K562 (cell line): ENCODE results near the gene ULBP2. TPM values are rescaled to one million over a fixed set of nuclear protein-coding genes. Genes with fewer than 3 reads are reported as not detected.

ENCODE experiments used
- ARID1B ChIP-seq: fragments of 450-650 bp; IDR thresholded peaks from 2 replicates; pipeline ENCODE4 v1.6.1; 2016; ENCODE audit warnings: antibody characterized with exemption, mild to moderate bottlenecking, inconsistent platforms
- CBFA2T2 ChIP-seq: fragments of 450-650 bp; conservative IDR thresholded peaks from 2 replicates; pipeline ENCODE4 v1.6.1; 2017; ENCODE audit warnings: mild to moderate bottlenecking
- CBFB ChIP-seq: sonication (generic); formaldehyde crosslinking; IDR thresholded peaks from 2 replicates; pipeline ENCODE4 v1.4.0; 2020; ENCODE audit warnings: mild to moderate bottlenecking, missing genetic modification reagents
- DDX20 ChIP-seq: fragments of 450-650 bp; IDR thresholded peaks from 2 replicates; pipeline ENCODE4 v1.6.1; 2016; ENCODE audit warnings: missing genetic modification characterization, low read depth, mild to moderate bottlenecking, missing compliant biosample characterization, moderate library complexity
- DIDO1 ChIP-seq: fragments of 450-650 bp; IDR thresholded peaks from 2 replicates; pipeline ENCODE4 v1.6.1; 2016; ENCODE audit warnings: low read depth, missing biosample characterization, missing genetic modification characterization
- EP300 ChIP-seq: IDR thresholded peaks from 2 replicates; pipeline ENCODE4 v1.6.1; 2012; ENCODE audit warnings: low read length, improper control_type of control experiment
- FOXM1 ChIP-seq, 2 experiments: fragments of 450-650 bp in 1 of 2; sonication (generic) in 1 of 2; formaldehyde crosslinking in 1 of 2; IDR thresholded peaks; 2 replicates each; pipeline versions ENCODE4 v1.6.1 to v1.9.0; 2017 to 2022; ENCODE audit warnings: low read depth in 2 of 2, mild to moderate bottlenecking in 2 of 2, missing genetic modification reagents in 1 of 2, moderate library complexity in 1 of 2
- GABPA ChIP-seq: fragments of 200-800 bp; sonication (Bioruptor generic); conservative IDR thresholded peaks from 2 replicates; pipeline ENCODE4 v1.6.1; 2016; ENCODE audit warnings: low read depth, missing genetic modification characterization, missing compliant biosample characterization
- ILK ChIP-seq: fragments of 450-650 bp; IDR thresholded peaks from 2 replicates; pipeline ENCODE4 v1.6.1; 2016; ENCODE audit warnings: missing genetic modification characterization, low read depth, mild to moderate bottlenecking, missing compliant biosample characterization, moderate library complexity, borderline replicate concordance
- MAFF ChIP-seq: IDR thresholded peaks from 2 replicates; pipeline ENCODE4 v1.6.1; 2012; ENCODE audit warnings: low read length, improper control_type of control experiment
- NR2C1 ChIP-seq, 2 experiments: fragments of 450-650 bp; IDR thresholded peaks; 2 replicates each; pipeline ENCODE4 v1.6.1; 2017; ENCODE audit warnings: mild to moderate bottlenecking in 2 of 2, antibody characterized with exemption in 1 of 2, inconsistent platforms in 1 of 2, missing compliant biosample characterization in 1 of 2, missing genetic modification characterization in 1 of 2
- PHF21A ChIP-seq: fragments of 450-650 bp; IDR thresholded peaks from 2 replicates; pipeline ENCODE4 v1.6.1; 2017; ENCODE audit warnings: low read depth, borderline replicate concordance
- PML ChIP-seq: IDR thresholded peaks from 2 replicates; pipeline ENCODE4 v1.6.1; 2012; ENCODE audit warnings: low read length, inconsistent platforms
- POLR2G ChIP-seq: fragments of 200-400 bp; formaldehyde crosslinking; IDR thresholded peaks from 2 replicates; pipeline ENCODE4 v1.6.1; 2017; ENCODE audit warnings: low read depth, mild to moderate bottlenecking, antibody characterized with exemption, low read length, moderate library complexity
- RFX1 ChIP-seq: fragments of 450-650 bp; IDR thresholded peaks from 2 replicates; pipeline ENCODE4 v1.6.1; 2016; ENCODE audit warnings: mild to moderate bottlenecking, moderate library complexity
- RFX7 ChIP-seq: fragments of 250-450 bp; sonication (Bioruptor Pico); IDR thresholded peaks from 2 replicates; pipeline ENCODE4 v1.5.1; 2021; ENCODE audit warnings: mild to moderate bottlenecking
- SETDB1 ChIP-seq: IDR thresholded peaks from one replicate; pipeline ENCODE4 v1.6.1; 2012; ENCODE audit warnings: low read length, control low read depth, inconsistent platforms
- SPI1 ChIP-seq: IDR thresholded peaks from 2 replicates; pipeline ENCODE4 v1.6.1; 2011; ENCODE audit warnings: low read depth, low read length, control low read depth, borderline replicate concordance
- STAT5B ChIP-seq: fragments of 250-450 bp; sonication (Bioruptor Pico); IDR thresholded peaks from 2 replicates; pipeline ENCODE4 v1.8.0; 2021; ENCODE audit warnings: mild to moderate bottlenecking, inconsistent platforms
- TCFL5 ChIP-seq: fragments of 250-450 bp; sonication (Bioruptor Pico); conservative IDR thresholded peaks from 2 replicates; pipeline ENCODE4 v1.6.1; 2021; ENCODE audit warnings: mild to moderate bottlenecking, moderate library complexity, matching md5 sums
- ZKSCAN1 ChIP-seq: fragments of 150-350 bp; IDR thresholded peaks from 2 replicates; pipeline ENCODE4 v1.6.1; 2016; ENCODE audit warnings: low read depth, low read length
- ZNF3 ChIP-seq: fragments of 250-450 bp; sonication (Bioruptor Pico); IDR thresholded peaks from 2 replicates; pipeline ENCODE4 v1.5.0; 2021; ENCODE audit warnings: mild to moderate bottlenecking, moderate library complexity
- ZNF76 ChIP-seq: fragments of 250-450 bp; sonication (Bioruptor Pico); IDR thresholded peaks from 2 replicates; pipeline ENCODE4 v1.4.0; 2020; ENCODE audit warnings: mild to moderate bottlenecking, moderate library complexity, borderline replicate concordance
- polyA plus RNA-seq, 8 experiments: library from polyadenylated mRNA; depleted of rRNA in 4 of 8; stranded (reverse) in 5 of 8; unstranded in 3 of 8; fragments of >200 nt; fragmentation: Nextera tagmentation in 2 of 8; fragmentation: Illumina TruSeq in 1 of 8; extraction: Ambion mirVana in 2 of 8; extraction: Trizol in 1 of 8; gene quantifications; 2 replicates each; pipeline versions ENCODE4 v1.2.1 to v1.2.3, GENCODE V29; 2011 to 2014; ENCODE audit warnings: inconsistent platforms in 1 of 8, missing spikeins in 1 of 8
- total RNA-seq, 7 experiments: library from RNA; depleted of rRNA in 6 of 7; stranded (reverse); fragments of >200 nt in 6 of 7; fragmentation: Illumina TruSeq in 2 of 7; extraction: Trizol in 2 of 7; gene quantifications; 2 replicates each; pipeline versions ENCODE4 v1.2.1 to v1.2.3, GENCODE V29; 2011 to 2021; ENCODE audit warnings: low replicate concordance in 1 of 7
- TF ChIP-seq, protein P1 (sequence below), 2 experiments: fragments of 450-650 bp; conservative IDR thresholded peaks; 2 replicates each; pipeline ENCODE4 v1.6.1; 2017; ENCODE audit warnings: mild to moderate bottlenecking in 2 of 2, moderate library complexity in 2 of 2
- TF ChIP-seq, protein P2 (sequence below): fragments of 450-650 bp; formaldehyde crosslinking; IDR thresholded peaks from 2 replicates; pipeline ENCODE4 v1.4.0; 2020; ENCODE audit warnings: mild to moderate bottlenecking, moderate library complexity
- TF ChIP-seq, protein P3 (sequence below): IDR thresholded peaks from 3 replicates; pipeline ENCODE4 v1.6.1; 2011; ENCODE audit warnings: borderline replicate concordance, mild to moderate bottlenecking; ENCODE audit not compliant: insufficient read length, insufficient read depth

ULBP2 gene
- total and polyA plus RNA-seq, 9 of the 15 experiments (the other 6 are each of a cell fraction or from before 2014, with no cell fraction given) = 0.50 to 5.3 (median 1.2) TPM

DNA sequence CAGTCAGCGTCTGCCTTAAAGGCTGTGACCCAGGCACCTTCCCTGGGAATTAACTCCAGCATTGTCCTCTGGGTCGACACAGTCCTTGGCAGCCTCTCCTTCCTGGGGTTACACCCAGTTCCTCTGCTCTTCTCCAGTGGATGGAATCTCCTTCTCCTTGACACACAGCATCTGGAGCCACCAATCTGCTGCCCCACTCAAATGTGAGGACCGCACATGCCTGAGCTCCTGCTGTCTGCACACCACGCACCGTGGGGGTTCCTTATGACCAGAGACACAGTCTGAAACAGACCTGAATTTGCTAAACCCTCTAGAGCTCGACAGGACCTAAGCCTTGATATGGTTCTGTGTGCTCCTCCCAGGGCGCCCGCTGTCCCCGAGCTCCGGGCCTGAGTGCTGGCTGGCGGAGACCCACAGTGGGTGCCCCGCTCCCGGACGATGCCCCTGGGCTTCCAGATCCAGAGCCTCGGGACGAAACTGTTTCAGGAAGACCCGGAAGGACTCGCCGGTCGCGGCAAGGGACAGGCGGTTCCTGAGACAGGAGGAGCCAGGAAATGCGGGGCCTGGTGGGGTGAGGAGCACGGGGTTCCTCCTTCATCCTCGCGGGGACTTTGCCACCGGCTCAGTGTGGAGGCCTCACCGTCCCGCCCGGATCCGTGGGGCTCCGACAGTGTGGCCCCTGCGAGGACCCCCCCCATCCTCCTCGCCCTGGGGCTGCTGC lies 16.4 kb upstream of the ULBP2 start (continued):
- TF ChIP-seq, protein P1, sequence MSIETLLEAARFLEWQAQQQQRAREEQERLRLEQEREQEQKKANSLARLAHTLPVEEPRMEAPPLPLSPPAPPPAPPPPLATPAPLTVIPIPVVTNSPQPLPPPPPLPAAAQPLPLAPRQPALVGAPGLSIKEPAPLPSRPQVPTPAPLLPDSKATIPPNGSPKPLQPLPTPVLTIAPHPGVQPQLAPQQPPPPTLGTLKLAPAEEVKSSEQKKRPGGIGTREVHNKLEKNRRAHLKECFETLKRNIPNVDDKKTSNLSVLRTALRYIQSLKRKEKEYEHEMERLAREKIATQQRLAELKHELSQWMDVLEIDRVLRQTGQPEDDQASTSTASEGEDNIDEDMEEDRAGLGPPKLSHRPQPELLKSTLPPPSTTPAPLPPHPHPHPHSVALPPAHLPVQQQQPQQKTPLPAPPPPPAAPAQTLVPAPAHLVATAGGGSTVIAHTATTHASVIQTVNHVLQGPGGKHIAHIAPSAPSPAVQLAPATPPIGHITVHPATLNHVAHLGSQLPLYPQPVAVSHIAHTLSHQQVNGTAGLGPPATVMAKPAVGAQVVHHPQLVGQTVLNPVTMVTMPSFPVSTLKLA (conservative IDR thresholded peaks at IDR 0.05) = no peak
- TF ChIP-seq MAFF (no peak), DIDO1 (no peak), POLR2G (peak; percentile 44; the same call in 1 of the 2 replicates), ILK (tag) (no peak), ZNF76 (no peak), GABPA (tag) (peak; percentile 34; the same call in 1 of the 2 replicates), SETDB1 (no peak), PML (no peak), NR2C1 (IDR thresholded peaks at IDR 0.05) (peak; percentile 29; the same call in 1 of the 2 replicates), NR2C1 (tag; IDR thresholded peaks at IDR 0.05) (peak; percentile 51), SPI1 (no peak), EP300 (no peak), PHF21A (no peak), CBFB (CRISPR knock-in tag) (0 out of 2 replicates have a peak, but pooled peaks have one; percentile 22), STAT5B (CRISPR knock-in tag) (no peak), ZNF3 (CRISPR knock-in tag) (no peak), FOXM1 (IDR thresholded peaks at IDR 0.05; ENCODE audit: low read depth) (no peak), FOXM1 (CRISPR knock-in tag; IDR thresholded peaks at IDR 0.05; ENCODE audit: low read depth) (no peak), CBFA2T2 (no peak), ZKSCAN1 (no peak), RFX1 (no peak), TCFL5 (CRISPR knock-in tag) (no peak), ARID1B (no peak), DDX20 (tag) (no peak), RFX7 (no peak)
- TF ChIP-seq, protein P2, sequence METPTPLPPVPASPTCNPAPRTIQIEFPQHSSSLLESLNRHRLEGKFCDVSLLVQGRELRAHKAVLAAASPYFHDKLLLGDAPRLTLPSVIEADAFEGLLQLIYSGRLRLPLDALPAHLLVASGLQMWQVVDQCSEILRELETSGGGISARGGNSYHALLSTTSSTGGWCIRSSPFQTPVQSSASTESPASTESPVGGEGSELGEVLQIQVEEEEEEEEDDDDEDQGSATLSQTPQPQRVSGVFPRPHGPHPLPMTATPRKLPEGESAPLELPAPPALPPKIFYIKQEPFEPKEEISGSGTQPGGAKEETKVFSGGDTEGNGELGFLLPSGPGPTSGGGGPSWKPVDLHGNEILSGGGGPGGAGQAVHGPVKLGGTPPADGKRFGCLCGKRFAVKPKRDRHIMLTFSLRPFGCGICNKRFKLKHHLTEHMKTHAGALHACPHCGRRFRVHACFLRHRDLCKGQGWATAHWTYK (CRISPR knock-in tag) = 0 out of 2 replicates have a peak, but pooled peaks have one; percentile 5
- TF ChIP-seq, protein P3, sequence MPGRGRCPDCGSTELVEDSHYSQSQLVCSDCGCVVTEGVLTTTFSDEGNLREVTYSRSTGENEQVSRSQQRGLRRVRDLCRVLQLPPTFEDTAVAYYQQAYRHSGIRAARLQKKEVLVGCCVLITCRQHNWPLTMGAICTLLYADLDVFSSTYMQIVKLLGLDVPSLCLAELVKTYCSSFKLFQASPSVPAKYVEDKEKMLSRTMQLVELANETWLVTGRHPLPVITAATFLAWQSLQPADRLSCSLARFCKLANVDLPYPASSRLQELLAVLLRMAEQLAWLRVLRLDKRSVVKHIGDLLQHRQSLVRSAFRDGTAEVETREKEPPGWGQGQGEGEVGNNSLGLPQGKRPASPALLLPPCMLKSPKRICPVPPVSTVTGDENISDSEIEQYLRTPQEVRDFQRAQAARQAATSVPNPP = no peak
